ENCODE data around the gene SULT4A1. TPM values are rescaled to one million over a fixed set of nuclear protein-coding genes. Genes with fewer than 3 reads are reported as not detected.
A peak's percentile ranks its signal among the peaks of the same experiment; 100 is the strongest.

SULT4A1 gene
- total RNA-seq, 4 donors from 2014 or later: 0.34 to 0.47 TPM; not detected in 2

- Histone ChIP-seq H3K36me3 (no peaks in the 10 kb centered on the region), H3K4me1 (no peaks in the 10 kb centered on the region), H3K27me3 (peaks cover 33% of the 10 kb centered on the region), H3K4me3 (no peak overlapping the region), H3K9me3 (no peaks in the 10 kb centered on the region), H3K27ac (no peak overlapping the region)
- DNase-seq (ENCODE audit: low spot score in 2 of 2): no peak
- TF ChIP-seq POLR2AphosphoS5 (IDR thresholded peaks at IDR 0.05) (no peak), EP300 (IDR thresholded peaks at IDR 0.05) (no peak), POLR2A (IDR thresholded peaks at IDR 0.05) (no peak)
- TF ChIP-seq, protein P1, sequence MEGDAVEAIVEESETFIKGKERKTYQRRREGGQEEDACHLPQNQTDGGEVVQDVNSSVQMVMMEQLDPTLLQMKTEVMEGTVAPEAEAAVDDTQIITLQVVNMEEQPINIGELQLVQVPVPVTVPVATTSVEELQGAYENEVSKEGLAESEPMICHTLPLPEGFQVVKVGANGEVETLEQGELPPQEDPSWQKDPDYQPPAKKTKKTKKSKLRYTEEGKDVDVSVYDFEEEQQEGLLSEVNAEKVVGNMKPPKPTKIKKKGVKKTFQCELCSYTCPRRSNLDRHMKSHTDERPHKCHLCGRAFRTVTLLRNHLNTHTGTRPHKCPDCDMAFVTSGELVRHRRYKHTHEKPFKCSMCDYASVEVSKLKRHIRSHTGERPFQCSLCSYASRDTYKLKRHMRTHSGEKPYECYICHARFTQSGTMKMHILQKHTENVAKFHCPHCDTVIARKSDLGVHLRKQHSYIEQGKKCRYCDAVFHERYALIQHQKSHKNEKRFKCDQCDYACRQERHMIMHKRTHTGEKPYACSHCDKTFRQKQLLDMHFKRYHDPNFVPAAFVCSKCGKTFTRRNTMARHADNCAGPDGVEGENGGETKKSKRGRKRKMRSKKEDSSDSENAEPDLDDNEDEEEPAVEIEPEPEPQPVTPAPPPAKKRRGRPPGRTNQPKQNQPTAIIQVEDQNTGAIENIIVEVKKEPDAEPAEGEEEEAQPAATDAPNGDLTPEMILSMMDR (IDR thresholded peaks at IDR 0.05): no peak
- WGBS: 87% methylated on average over 12 of the region's 12 CpGs
Observed at GRCh38 chr22:43835166-43835565, 27.1 kb downstream of the SULT4A1 start.

DNA sequence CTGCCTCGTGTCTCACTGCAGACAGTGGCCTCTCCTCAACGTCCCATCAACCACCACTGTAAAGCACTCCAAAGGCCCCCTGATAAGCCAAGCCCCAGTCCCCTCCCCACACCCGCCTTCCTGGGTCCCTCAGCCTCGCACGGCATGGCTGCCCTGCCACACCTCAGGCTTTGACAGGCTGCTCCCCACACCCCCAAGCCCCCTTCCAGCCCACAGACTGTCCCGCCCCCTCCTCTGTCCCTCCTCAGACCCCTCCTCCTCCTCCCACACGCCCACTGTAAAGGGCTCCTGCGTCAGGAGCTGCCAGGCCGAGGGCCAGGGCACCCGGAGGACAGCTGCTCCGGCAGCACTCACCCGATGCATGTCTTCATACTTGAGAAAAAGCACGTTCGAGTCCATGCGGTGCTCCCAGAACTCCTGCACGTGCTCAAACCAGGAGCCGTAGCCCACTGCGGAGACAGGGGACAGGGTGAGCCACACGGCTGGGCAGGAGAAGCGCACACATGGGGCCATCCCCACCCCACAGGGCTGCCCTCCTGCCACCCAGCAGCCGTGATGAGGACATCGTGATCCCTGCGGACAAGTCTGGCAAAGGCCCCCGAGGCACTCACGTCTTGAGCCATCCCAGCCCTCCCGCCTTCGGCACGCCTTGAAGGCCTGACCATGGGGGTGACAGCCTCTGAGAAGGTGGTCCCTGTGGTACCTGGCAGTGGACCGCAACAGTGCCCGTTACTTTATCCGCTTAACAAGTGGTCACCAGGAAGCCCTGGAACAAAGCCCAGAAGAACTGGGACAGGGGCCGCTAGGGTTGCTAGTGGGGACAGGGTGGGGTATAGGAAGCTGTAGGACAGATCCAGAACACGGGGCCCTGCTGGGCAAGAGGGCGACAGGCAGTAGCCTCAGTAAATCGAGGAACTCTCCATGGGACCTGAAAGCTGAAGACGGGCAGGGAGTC, 28.8 kb downstream of the SULT4A1 start:
- no peaks in the 10 kb centered on the region for H3K36me3 ChIP-seq
- peaks cover 6% of the 10 kb centered on the region for H3K4me1 ChIP-seq
- 89% methylated on average over 27 of the region's 36 CpGs for WGBS
- peaks cover 34% of the 10 kb centered on the region for H3K27me3 ChIP-seq
- peak in 1 of 2 donors; percentile 60 for DNase-seq (ENCODE audit: low spot score in 2 of 2)
- H3K9me3 ChIP-seq: no peaks in the 10 kb centered on the region
- H3K27ac ChIP-seq: no peak overlapping the region
- TF ChIP-seq, protein P1 (IDR thresholded peaks at IDR 0.05): no peak
- TF ChIP-seq EP300 (IDR thresholded peaks at IDR 0.05) (no peak), POLR2AphosphoS5 (IDR thresholded peaks at IDR 0.05) (no peak), POLR2A (IDR thresholded peaks at IDR 0.05) (no peak)
- H3K4me3 ChIP-seq: no peak overlapping the region

- H3K27me3 ChIP-seq: peaks cover 34% of the 10 kb centered on the region
- 92% methylated on average over 12 of the region's 18 CpGs for WGBS
- H3K9me3 ChIP-seq: no peaks in the 10 kb centered on the region
- no peak for TF ChIP-seq POLR2AphosphoS5 (IDR thresholded peaks at IDR 0.05)
- no peak for TF ChIP-seq EP300 (IDR thresholded peaks at IDR 0.05)
- TF ChIP-seq, protein P1 (IDR thresholded peaks at IDR 0.05): no peak
- TF ChIP-seq POLR2A (IDR thresholded peaks at IDR 0.05): no peak
- H3K4me1 ChIP-seq: peaks cover 6% of the 10 kb centered on the region
- DNase-seq (ENCODE audit: low spot score in 2 of 2): peak in 1 of 2 donors; percentile 53
- H3K4me3 ChIP-seq: no peak overlapping the region
- H3K36me3 ChIP-seq: no peaks in the 10 kb centered on the region
- H3K27ac ChIP-seq: no peak overlapping the region
Observed at GRCh38 chr22:43832393-43833265, 29.7 kb downstream of the SULT4A1 start.

DNA sequence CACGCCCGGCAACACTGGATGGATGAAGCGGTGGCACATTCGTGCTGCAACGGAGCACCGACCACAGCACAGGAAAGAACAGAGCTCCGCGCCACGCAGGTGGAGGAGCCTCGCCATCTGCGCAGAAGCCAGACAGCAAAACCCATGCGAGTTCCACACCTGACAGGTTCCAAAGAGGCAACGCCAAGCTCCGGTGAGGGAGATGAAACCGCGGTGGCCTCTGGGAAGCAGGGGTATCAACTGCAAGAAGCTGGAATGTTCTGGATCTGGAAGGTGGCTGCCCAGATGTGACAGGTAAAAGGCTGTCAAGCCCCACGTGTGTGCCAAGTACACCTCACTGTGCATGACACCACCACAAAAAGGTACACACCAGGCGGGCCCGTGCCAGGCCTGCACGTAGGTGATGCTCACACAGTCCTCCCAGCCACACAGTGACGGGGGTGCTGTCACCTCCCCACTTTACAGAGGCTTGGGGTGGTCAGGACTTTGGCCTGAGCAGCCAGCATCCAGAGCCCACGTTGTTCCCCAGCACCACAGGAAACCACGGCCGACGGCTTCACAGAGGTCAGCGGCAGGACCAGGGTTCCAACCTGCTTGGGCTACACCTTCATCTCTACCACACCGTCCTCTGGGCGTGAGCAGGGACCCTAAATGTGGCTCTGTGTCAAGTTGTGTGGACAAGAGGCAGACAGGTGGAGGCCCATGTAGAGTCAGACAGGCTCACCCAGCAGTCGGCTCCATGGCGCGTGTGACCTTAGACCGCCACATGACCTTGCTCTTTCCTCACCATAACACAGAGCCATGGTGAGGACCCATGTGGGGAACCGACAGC, 30.5 kb downstream of the SULT4A1 start:
- Histone ChIP-seq H3K36me3 (no peaks in the 10 kb centered on the region), H3K4me1 (peaks cover 11% of the 10 kb centered on the region), H3K9me3 (no peaks in the 10 kb centered on the region), H3K4me3 (no peak overlapping the region), H3K27ac (no peak overlapping the region), H3K27me3 (peaks cover 34% of the 10 kb centered on the region)
- DNase-seq (ENCODE audit: low spot score in 2 of 2): peak in 1 of 2 donors; percentile 61
- WGBS: 94% methylated on average over 24 of the region's 33 CpGs
- TF ChIP-seq, protein P1 (IDR thresholded peaks at IDR 0.05): no peak
- TF ChIP-seq POLR2AphosphoS5 (IDR thresholded peaks at IDR 0.05) (no peak), EP300 (IDR thresholded peaks at IDR 0.05) (no peak), POLR2A (IDR thresholded peaks at IDR 0.05) (no peak)
